ENCODE results near the gene SMPD2. TPM values are rescaled to one million over a fixed set of nuclear protein-coding genes. Genes with fewer than 3 reads are reported as not detected.

The SMPD2 gene
- total RNA-seq, 2 donors from 2014 or later, result 22.9 to 49.5 TPM

GRCh38 chr6:109488001-109488400, 47.5 kb downstream of the SMPD2 start:
- Mint-ChIP-seq H3K27ac (no peak overlapping the region), H3K4me3 (no peak overlapping the region), H3K4me1 (peaks cover 25% of the 10 kb centered on the region), H3K27me3 (no peaks in the 10 kb centered on the region), H3K36me3 (ENCODE audit: low read depth) (no peaks in the 10 kb centered on the region)
- no peak for ATAC-seq
- DNase-seq, result no peak
- H3K9me3 ChIP-seq (ENCODE audit: control insufficient read depth, low read length, poor library complexity, severe bottlenecking), result no peaks in the 10 kb centered on the region

GRCh38 chr6:109490713-109491112, 50.2 kb downstream of the SMPD2 start:
- peak; percentile 55 for ATAC-seq
- no peak for DNase-seq
- no peaks in the 10 kb centered on the region for H3K27me3 Mint-ChIP-seq
- H3K4me3 Mint-ChIP-seq, result no peak overlapping the region
- no peaks in the 10 kb centered on the region for H3K9me3 ChIP-seq (ENCODE audit: control insufficient read depth, low read length, poor library complexity, severe bottlenecking)
- no peaks in the 10 kb centered on the region for H3K36me3 Mint-ChIP-seq (ENCODE audit: low read depth)
- H3K27ac Mint-ChIP-seq, result peak overlapping the region; percentile 76
- H3K4me1 Mint-ChIP-seq, result peaks cover 17% of the 10 kb centered on the region

DNA sequence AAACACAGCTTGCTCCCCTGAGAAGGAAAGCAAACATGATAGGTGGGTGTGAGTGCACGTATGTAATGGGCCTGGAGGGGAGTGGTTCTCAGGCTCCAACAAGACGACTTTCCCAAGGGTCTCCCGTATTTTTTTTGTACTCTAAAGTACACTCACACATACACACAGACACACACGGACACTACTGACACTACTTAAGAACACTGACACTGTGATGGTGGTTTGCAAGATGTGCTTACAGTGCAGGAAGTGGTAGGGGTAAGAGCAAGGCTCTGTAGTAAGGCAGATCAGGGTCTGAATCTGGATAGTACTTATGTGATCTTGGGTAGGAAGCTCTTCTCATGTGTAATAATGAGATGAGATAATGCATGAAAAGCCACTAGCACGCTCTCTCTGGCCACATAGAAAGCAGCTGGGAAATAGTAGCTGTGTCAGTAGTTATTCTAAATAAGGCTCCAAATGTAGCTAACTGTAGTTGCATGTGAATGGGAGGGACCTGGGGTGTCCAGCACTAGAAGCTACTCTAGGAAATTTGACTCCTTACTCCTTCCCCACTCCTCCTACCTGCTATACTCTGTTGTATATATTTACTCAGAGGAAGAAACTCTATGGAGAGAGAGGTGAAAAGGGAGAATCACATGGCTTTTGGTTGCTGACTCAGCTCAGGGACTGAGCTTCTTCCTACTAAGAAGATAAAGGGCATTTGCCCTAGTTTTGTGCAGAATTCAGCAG, 50.8 kb downstream of the SMPD2 start:
- peaks cover 19% of the 10 kb centered on the region for H3K4me1 Mint-ChIP-seq
- peak overlapping the region; percentile 76 for H3K27ac Mint-ChIP-seq
- no peaks in the 10 kb centered on the region for H3K36me3 Mint-ChIP-seq (ENCODE audit: low read depth)
- H3K9me3 ChIP-seq (ENCODE audit: control insufficient read depth, low read length, poor library complexity, severe bottlenecking), result no peaks in the 10 kb centered on the region
- no peak for DNase-seq
- peak; percentile 93 for ATAC-seq
- H3K27me3 Mint-ChIP-seq, result no peaks in the 10 kb centered on the region
- H3K4me3 Mint-ChIP-seq, result peak overlapping the region; percentile 75

Other genes starting within 250 kb of the SMPD2 start
- gene CD164, start 58.3 kb upstream of the SMPD2 start, total RNA-seq, result 100 to 1,000 TPM; 171 to 176 TPM
- gene PPIL6, start 96 bp upstream of the SMPD2 start, total RNA-seq, result 1 to 10 TPM in 1 of 2 donors, under 1 TPM in 1; 0.83 to 1.6 TPM
- 100 to 1,000 TPM; 136 TPM for gene MICAL1, start 15.0 kb downstream of the SMPD2 start, total RNA-seq
- 10 to 100 TPM; 14.3 to 15.3 TPM for gene ZBTB24, start 42.5 kb downstream of the SMPD2 start, total RNA-seq

Data from T-helper 17 cell (primary cell).